Fibroblast of the aortic adventitia (primary cell): Measurements from ENCODE around the gene OXCT1. TPM values are rescaled to one million over a fixed set of nuclear protein-coding genes. Genes with fewer than 3 reads are reported as not detected.
"Not testable (repeated sequence)": the region's sequence is repeated elsewhere in the genome, so short reads cannot be mapped to it uniquely, and the experiment has no call there.

Source experiments
- DNase-seq: peaks from one replicate; pipeline ENCODE4 v3.0.0-alpha.2; 2010; ENCODE audit warnings: low read depth
- H3K4me3 ChIP-seq: 2 replicates; pipeline ENCODE4 v1.5.1; 2011; ENCODE audit warnings: low read depth, mild to moderate bottlenecking, control low read depth, low read length, moderate library complexity
- total RNA-seq: library from RNA; depleted of rRNA; stranded (reverse); fragments of >200 nt; gene quantifications from 2 replicates; pipeline ENCODE4 v1.2.3, GENCODE V29; 2012; ENCODE audit warnings: low replicate concordance
- TF ChIP-seq, protein P1 (sequence below): IDR thresholded peaks from 2 replicates; pipeline ENCODE4 v1.5.1; 2011; ENCODE audit warnings: mild to moderate bottlenecking, low read length, control low read depth, inconsistent platforms; ENCODE audit not compliant: insufficient read depth

OXCT1 gene
- total RNA-seq, 1 donor = 36.4 TPM

DNA sequence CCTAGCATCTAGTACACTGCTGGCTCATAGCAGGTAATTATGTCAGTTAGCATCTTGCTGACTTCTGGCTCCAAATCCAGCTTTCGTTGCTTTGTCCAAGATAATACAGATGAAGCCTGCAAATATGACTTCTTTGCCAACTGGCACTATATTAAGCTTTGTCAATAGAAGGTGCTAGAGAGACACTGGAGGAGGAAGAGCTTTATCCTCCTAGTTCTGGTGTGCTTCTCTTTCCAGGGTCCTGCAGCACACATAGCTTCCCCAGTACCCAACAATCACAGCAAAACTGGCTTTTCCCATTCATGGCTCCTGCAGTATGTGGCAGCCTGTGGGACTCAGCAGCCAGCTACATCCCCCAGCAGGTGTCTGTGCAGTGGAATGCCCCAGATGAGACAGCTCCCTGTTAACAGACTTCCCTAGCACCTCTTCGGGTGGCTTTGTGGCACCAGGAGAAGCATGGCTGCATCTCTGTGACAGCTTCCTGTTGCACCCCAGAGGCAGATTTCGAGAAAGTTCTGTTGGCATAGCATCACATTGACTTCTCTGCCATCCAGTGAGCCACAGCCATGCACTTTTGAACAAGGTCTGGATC is 147.8 kb downstream of the OXCT1 start:
- peak; percentile 36 for DNase-seq
- TF ChIP-seq, protein P1, sequence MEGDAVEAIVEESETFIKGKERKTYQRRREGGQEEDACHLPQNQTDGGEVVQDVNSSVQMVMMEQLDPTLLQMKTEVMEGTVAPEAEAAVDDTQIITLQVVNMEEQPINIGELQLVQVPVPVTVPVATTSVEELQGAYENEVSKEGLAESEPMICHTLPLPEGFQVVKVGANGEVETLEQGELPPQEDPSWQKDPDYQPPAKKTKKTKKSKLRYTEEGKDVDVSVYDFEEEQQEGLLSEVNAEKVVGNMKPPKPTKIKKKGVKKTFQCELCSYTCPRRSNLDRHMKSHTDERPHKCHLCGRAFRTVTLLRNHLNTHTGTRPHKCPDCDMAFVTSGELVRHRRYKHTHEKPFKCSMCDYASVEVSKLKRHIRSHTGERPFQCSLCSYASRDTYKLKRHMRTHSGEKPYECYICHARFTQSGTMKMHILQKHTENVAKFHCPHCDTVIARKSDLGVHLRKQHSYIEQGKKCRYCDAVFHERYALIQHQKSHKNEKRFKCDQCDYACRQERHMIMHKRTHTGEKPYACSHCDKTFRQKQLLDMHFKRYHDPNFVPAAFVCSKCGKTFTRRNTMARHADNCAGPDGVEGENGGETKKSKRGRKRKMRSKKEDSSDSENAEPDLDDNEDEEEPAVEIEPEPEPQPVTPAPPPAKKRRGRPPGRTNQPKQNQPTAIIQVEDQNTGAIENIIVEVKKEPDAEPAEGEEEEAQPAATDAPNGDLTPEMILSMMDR = peak; percentile 22

DNA sequence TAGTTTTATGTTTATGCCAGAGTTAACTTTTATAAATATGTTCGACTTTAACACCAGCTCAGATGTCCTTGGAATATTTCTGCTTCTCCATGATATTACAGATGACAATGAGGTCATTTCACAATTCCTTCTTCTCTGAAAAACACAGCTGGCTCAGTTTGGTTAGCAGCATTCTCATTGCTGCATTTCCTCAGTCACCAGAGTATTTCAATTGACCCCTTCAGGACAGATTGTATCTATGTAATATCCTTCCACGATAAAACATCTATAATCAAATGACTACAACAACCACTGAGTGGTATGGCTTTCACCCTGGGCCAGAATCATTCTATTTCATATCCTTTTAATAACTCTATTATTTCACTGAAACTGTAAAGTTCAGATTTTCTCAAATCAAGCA is 148.7 kb downstream of the OXCT1 start:
- TF ChIP-seq, protein P1 = no peak
- no peak overlapping the region for H3K4me3 ChIP-seq
- peak; percentile 4 for DNase-seq

More for the DNA sequence above, 147.8 kb downstream of the OXCT1 start:
- no peak overlapping the region for H3K4me3 ChIP-seq

DNA sequence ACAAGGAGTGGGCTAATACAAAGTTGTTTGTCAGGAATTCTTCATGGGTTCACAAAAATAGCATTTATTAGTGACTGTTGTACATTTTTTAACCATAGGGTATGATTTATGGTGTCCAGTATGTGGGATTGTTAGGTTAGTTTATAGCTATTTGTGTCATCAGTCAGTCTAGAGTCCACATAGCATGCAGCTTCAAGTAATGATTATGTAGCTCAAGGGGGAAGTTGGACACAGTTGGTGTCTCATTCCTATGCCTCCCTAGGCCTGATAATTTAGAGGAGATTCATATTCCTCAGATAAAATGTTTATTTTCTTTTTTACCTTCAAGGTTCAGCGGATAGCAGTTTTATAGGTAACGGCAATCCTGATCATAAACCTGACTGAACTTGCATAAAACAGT is 153.8 kb downstream of the OXCT1 start:
- DNase-seq = no peak
- H3K4me3 ChIP-seq = no peak overlapping the region
- TF ChIP-seq, protein P1 = no peak

DNA sequence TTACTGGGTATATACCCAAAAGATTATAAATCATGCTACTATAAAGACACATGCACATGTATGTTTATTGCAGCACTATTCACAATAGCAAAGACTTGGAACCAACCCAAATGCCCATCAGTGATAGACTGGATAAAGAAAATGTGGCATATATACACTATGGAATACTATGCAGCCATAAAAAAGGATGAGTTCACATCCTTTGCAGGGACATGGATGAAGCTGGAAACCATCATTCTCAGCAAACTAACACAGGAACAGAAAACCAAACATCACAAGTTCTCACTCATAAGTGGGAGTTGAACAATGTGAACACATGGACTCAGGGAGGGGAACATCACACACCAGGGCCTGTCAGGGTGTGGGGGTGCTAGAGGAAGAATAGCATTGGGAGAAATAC is 155.8 kb downstream of the OXCT1 start:
- not testable (repeated sequence) for H3K4me3 ChIP-seq, DNase-seq

DNA sequence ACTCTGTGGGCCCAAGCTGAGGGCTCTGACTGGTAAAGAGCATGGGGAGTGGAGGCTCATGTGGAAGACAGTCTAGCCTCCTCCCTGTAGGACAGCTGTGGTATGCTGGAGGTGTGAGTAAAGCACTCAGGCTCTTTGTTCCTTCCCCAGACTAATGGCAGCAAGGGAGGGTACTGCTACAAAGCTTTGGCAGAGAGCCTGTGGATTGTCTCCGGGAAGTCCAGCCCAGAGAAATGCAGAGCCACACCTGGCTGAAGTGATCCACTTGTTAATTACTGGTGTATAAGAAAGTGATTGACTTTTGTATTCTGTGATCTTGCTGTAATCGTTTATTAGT is 161.7 kb downstream of the OXCT1 start:
- TF ChIP-seq, protein P1 = no peak
- no peak overlapping the region for H3K4me3 ChIP-seq
- no peak for DNase-seq

DNA sequence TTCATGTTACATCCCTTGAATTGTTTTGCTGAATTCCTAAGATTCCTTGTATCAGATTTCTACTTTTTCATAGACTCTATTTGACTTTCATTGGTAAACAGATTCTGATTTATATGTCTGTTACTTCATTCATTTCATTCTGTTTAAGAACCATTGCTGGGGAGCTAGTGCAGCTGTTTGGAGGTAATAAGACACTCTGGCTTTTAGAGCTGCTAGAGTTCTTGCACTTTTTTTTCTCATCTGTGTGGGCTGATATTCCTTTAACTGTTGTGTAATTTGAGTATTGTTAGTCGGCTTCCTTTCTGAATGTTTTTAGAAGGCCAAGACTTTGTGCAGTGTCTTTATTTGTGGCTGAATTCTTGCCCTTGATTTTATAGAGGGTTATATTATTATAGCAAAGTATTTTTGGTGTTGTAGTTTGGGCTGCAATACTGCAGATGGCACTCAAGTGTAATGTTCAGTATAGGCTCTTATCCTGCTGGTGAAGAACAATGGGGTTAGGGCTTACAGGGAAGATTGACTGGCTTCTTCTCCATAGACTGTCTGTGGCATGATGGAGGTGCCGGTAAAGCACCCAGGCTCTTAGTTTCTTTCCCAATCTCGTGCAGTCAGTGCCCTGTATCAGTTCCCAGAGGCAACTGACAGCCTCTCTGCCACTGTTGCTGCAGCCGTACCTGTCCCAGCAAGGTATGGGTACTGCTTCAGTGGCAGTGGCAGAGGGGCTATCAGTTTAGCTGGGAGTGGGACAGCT is 162.2 kb downstream of the OXCT1 start:
- TF ChIP-seq, protein P1 = peak; percentile 61
- DNase-seq = peak; percentile 67
- no peak overlapping the region for H3K4me3 ChIP-seq

DNA sequence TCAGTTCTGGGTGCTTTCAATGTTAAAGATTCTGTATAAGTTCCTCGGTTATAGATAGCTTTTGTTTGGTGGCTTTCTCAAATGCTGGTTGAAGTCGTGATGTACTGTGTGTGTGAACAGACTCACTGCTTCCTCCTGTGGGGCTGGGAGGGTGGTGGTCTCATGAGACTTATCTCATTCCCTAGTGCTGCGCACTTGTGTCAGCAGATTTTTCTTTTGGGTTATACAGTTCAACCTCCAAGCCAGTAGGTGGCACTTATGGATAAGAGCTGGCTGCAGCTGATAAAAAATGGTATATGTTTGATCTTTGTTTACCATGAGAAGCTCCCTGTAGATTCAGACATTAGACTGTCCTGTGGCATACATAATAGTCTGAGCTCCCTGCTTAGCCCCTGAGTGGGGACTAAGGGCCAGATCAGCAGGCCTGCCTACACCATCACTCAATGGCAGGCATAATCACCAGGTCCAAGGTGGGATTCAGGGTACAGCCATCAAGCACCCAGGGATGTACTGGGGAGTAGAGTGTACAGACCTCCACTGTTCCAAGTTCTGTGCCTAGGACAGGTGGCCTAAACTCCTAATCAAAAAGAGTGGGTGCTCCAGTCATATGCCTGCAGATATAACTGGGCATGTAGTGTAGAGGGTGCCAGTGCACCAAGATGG is 174.2 kb downstream of the OXCT1 start:
- TF ChIP-seq, protein P1 = peak; percentile 37
- no peak overlapping the region for H3K4me3 ChIP-seq
- DNase-seq = peak; percentile 21
